D721Med (cell line): ENCODE results near the gene SPTBN5.

Source experiments
- DNase-seq: peaks from one replicate; pipeline ENCODE4 v3.0.0; 2011; ENCODE audit warnings: low spot score; ENCODE audit not compliant: insufficient read length
- FAIRE-seq: peaks from 2 replicates; lab custom pipeline; 2011; peaks lifted over from hg19 to GRCh38; lab: Jason Lieb, UNC
- TF ChIP-seq, protein P1 (sequence below): IDR thresholded peaks from 2 replicates; pipeline ENCODE4 v1.5.1; 2012; ENCODE audit warnings: mild to moderate bottlenecking, control low read depth; ENCODE audit not compliant: insufficient read depth; ENCODE audit errors: missing control alignments

SPTBN5 gene

DNA sequence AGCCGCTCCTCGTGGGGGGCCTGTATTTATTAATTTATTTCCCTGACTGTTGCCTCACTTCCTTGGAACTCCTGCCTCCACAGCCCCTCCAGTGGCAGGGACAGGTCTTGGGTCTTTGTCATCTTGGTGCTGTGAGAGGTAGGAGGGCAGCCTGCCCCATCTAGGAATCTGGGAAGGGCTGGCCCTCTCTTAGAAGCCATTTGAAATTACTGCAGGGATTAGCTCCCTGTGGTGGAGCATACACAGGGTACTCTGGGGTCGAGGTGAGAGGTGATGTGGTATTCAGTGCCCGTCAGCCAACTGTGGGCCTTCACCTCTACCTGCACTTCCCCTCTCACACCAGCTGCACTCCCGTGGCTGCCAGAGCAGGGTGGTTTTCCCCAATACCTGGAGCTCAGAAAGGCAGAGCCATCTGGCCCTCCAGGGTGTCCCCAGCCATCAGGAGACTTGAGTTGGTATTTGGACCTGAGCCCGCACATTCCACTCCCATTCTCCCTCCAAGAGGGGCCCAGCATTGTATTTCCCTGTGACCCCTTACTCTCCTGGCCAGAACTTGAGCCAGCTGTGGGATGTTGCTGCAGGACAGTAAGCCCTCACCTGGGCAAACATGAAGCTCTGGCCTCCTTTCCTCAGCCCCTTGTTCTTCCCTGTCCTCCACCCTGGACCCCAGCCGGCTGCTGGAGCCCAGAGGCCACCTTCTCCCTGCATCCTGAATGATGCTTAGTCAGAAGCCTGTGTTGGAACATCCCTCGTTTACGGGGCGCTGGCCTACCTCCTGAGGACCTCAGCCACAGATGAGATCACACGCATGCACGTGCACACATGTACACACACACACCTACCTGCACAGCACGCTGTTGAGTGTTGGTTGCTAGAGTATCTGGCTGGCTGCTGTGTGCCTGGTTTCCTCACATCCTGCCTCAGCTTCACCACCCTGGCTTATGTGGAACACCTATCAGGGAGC is 68.0 kb downstream of the SPTBN5 start:
- FAIRE-seq, result no peak
- TF ChIP-seq, protein P1, sequence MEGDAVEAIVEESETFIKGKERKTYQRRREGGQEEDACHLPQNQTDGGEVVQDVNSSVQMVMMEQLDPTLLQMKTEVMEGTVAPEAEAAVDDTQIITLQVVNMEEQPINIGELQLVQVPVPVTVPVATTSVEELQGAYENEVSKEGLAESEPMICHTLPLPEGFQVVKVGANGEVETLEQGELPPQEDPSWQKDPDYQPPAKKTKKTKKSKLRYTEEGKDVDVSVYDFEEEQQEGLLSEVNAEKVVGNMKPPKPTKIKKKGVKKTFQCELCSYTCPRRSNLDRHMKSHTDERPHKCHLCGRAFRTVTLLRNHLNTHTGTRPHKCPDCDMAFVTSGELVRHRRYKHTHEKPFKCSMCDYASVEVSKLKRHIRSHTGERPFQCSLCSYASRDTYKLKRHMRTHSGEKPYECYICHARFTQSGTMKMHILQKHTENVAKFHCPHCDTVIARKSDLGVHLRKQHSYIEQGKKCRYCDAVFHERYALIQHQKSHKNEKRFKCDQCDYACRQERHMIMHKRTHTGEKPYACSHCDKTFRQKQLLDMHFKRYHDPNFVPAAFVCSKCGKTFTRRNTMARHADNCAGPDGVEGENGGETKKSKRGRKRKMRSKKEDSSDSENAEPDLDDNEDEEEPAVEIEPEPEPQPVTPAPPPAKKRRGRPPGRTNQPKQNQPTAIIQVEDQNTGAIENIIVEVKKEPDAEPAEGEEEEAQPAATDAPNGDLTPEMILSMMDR, result no peak
- no peak for DNase-seq

DNA sequence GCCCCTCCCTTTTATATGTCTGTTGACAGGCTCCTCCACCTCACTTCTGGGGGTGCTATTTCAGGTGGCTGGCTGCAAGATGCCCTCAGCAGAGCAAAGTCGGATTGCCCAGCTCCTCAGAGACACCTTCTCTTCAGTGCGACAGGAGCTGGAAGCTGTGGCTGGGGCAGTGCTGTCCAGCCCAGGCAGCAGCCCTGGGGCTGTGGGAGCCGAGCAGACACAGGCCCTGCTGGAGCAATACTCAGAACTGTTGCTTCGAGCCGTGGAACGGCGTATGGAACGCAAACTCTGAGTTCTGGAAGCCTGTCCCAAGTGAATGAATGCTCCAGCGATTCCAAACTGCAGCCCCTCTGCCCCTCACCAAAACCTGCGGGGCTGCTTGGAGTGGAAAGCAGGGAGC is 68.7 kb downstream of the SPTBN5 start:
- no peak for DNase-seq
- TF ChIP-seq, protein P1, result no peak
- no peak for FAIRE-seq

DNA sequence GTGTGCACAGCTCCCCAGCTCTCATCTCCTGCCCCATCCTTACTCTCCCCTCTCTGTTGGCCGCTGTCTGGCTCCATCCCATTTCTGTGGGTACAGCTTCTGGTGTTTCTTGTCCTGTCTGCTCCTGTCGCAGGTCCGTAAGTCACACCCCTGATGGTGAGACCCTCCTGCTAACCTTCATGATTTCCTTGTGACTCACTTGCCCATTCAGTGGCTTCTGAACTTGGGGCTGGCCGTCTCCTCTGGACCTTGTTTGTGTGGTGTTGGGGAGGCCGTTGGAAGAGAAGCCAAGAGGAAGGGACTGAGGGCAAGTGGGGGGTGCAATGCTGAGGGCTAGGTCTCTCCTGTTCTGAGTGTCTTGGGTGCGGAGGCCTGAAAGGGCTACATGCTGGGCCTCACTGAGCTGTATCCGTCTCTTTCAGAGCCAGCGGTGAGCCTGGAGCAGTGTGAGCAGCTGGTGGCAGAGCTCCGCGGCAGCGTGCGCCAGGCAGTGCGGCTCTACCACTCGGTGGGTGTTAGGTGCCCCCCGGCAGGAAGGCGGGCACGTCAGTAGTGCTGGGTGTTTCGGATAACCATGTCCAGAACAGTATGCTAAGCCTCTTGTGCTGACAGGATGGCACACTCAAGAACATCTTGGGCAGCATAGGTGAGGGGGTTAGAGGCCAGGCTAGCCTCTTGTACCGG is 69.6 kb downstream of the SPTBN5 start:
- FAIRE-seq (no peak), DNase-seq (no peak)
- TF ChIP-seq, protein P1, result no peak

DNA sequence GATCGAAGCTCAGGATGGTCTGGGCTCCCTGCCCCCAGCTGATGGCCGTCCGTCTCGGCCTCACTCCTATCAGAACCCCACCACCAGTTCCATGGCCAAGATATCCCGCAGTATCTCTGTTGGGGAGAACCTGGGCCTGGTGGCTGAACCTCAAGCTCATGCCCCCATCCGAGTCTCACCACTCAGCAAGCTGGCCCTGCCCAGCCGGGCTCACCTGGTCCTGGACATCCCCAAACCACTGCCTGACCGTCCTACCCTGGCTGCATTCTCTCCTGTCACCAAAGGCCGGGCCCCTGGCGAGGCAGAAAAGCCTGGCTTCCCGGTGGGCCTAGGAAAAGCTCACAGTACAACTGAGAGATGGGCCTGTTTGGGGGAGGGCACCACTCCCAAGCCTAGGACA is 70.4 kb downstream of the SPTBN5 start:
- no peak for FAIRE-seq

DNA sequence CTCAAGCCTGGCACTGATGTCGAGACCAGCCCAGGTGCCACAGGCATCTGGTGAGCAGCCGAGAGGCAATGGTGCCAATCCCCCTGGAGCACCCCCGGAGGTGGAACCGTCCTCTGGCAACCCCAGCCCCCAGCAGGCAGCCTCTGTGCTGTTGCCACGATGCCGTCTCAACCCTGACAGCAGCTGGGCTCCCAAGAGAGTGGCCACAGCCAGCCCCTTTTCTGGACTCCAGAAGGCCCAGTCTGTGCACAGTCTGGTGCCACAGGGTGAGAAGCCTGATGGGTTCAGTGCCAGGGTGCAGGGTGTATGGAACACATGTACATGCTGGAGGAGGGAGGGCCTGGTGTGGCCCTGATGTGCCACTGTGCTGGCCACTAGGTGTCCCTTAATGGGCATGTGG is 70.9 kb downstream of the SPTBN5 start:
- FAIRE-seq (no peak), DNase-seq (no peak)
- TF ChIP-seq, protein P1, result no peak

More for the DNA sequence above, 70.4 kb downstream of the SPTBN5 start:
- TF ChIP-seq, protein P1, result no peak
- no peak for DNase-seq

DNA sequence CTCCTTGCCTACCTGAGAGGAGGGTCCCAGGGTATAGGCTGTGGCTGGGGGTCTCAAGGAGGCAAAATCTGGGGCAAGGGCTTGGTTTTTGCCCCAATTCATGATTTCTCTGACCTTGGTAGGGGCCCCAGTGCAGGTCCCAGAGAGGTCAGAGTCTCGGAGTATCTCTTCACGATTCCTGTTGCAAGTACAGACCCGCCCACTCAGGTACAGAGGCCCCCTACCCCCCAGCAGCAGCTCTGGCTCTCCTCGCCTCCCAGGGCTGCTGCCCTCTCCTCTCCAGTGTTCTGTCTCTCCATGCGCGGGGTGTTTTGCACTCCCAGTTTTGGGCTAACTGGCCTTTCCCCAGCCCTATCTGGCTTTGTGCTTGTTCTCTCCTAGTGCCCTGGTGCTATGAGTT is 71.4 kb downstream of the SPTBN5 start:
- TF ChIP-seq, protein P1, result no peak
- FAIRE-seq (no peak), DNase-seq (no peak)

DNA sequence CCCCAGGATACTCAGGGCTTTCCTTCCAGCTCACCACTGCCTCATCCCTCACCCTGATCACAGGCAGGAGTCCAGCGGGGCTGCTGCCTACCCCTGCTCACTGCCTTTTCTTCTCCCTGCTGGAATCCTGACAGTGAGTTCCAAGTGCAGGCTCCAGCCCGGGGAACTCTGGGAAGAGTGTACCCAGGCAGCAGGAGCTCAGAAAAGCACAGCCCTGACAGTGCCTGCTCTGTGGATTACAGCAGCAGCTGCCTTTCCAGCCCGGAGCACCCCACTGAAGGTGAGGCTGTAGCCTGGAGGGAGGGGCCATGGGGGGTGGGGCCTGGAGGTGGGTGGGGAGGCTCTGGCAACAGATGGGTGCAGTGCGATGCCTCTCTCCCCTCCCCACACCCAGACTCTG is 72.0 kb downstream of the SPTBN5 start:
- FAIRE-seq (no peak), DNase-seq (no peak)
- TF ChIP-seq, protein P1, result no peak
